PC-3 (cell line): Measurements from ENCODE around the gene PSMB7. TPM values are rescaled to one million over a fixed set of nuclear protein-coding genes. Genes with fewer than 3 reads are reported as not detected.

Source experiments
- ATAC-seq: fragments of 200-7000 bp; cut with Tn5 transposase; 2 replicates; pipeline ENCODE4 v1.9.1; 2020; ENCODE audit warnings: mild to moderate bottlenecking, moderate library complexity
- BruUV-seq: library from RNA; stranded (reverse); fragments of 400-500 nt; replicated peaks from 2 replicates; lab custom pipeline; 2021; lab: Mats Ljungman, UMichigan
- CTCF ChIA-PET: fragments of 300-600 bp; sonication (Branson Sonifier 250); formaldehyde crosslinking; loops from one replicate; lab custom pipeline; 2022; ENCODE audit warnings: antibody characterized with exemption; lab: Charles Lee
- POLR2A ChIA-PET: fragments of 300-600 bp; sonication (Branson Sonifier 250); formaldehyde crosslinking; loops from one replicate; lab custom pipeline; 2022; ENCODE audit warnings: antibody characterized with exemption; ENCODE audit not compliant: unreplicated experiment; lab: Charles Lee
- DNase-seq: peaks from one replicate; pipeline ENCODE4 v3.0.0-alpha.2; 2015
- H2AFZ ChIP-seq: fragments of 300-600 bp; sonication (generic); 2 replicates; pipeline ENCODE4 v1.6.0; 2016; ENCODE audit warnings: antibody characterized with exemption, low read length
- H3F3A ChIP-seq: fragments of 300-600 bp; sonication (generic); one replicate; pipeline ENCODE4 v1.6.0; 2017; ENCODE audit warnings: antibody characterized with exemption, low read length, control low read depth, mild to moderate bottlenecking; ENCODE audit not compliant: unreplicated experiment
- H3K27ac ChIP-seq: fragments of 300-600 bp; sonication (generic); 2 replicates; pipeline ENCODE4 v1.5.1; 2016; ENCODE audit warnings: mild to moderate bottlenecking, low read length
- H3K27me3 ChIP-seq: fragments of 300-600 bp; sonication (generic); 2 replicates; pipeline ENCODE4 v1.6.1; 2016; ENCODE audit warnings: low read length, mixed read lengths
- H3K36me3 ChIP-seq: fragments of 300-600 bp; sonication (generic); 2 replicates; pipeline ENCODE4 v1.6.1; 2016; ENCODE audit warnings: low read depth, mixed run types, low read length, mixed read lengths
- H3K4me1 ChIP-seq: fragments of 300-600 bp; sonication (generic); 2 replicates; pipeline ENCODE4 v1.5.1; 2016; ENCODE audit warnings: low read length; ENCODE audit not compliant: insufficient read depth
- H3K4me2 ChIP-seq: fragments of 300-600 bp; sonication (generic); 2 replicates; pipeline ENCODE4 v1.6.0; 2016; ENCODE audit warnings: low read length
- H3K4me3 ChIP-seq: fragments of 300-600 bp; sonication (generic); 2 replicates; pipeline ENCODE4 v1.5.1; 2016; ENCODE audit warnings: mild to moderate bottlenecking, low read length, mixed read lengths
- H3K79me2 ChIP-seq: fragments of 300-600 bp; sonication (generic); 2 replicates; pipeline ENCODE4 v1.6.1; 2017; ENCODE audit warnings: low read length, mixed read lengths
- H3K9ac ChIP-seq: fragments of 300-600 bp; sonication (generic); 2 replicates; pipeline ENCODE4 v1.6.0; 2016; ENCODE audit warnings: mild to moderate bottlenecking, low read length
- H3K9me2 ChIP-seq: fragments of 300-600 bp; sonication (generic); replicated peaks from 2 replicates; pipeline ENCODE4 v1.6.1; 2016; ENCODE audit warnings: mixed run types, low read length, mixed read lengths
- H3K9me3 ChIP-seq: fragments of 300-600 bp; sonication (generic); 2 replicates; pipeline ENCODE4 v1.6.1; 2016; ENCODE audit warnings: low read length, mixed read lengths
- H4K20me1 ChIP-seq: fragments of 300-600 bp; sonication (generic); 2 replicates; pipeline ENCODE4 v1.6.1; 2016; ENCODE audit warnings: low read length, mixed read lengths
- EZH2 ChIP-seq: fragments of 300-600 bp; sonication (generic); IDR thresholded peaks from one replicate; pipeline ENCODE4 v1.6.1; 2017; ENCODE audit warnings: antibody characterized with exemption, mild to moderate bottlenecking, low read length; ENCODE audit not compliant: unreplicated experiment
- EZH2phosphoT487 ChIP-seq: fragments of 300-600 bp; sonication (generic); IDR thresholded peaks from 2 replicates; pipeline ENCODE4 v1.6.1; 2018; ENCODE audit warnings: mild to moderate bottlenecking, antibody characterized with exemption, low read length, borderline replicate concordance
- intact Hi-C: fragments of 100-400 bp; cut with micrococcal nuclease; formaldehyde crosslinking; loops from 2 replicates; pipeline ENCODE4 v1.9.0; 2023
- total RNA-seq: library from RNA; depleted of rRNA; stranded (reverse); fragments of >200 nt; gene quantifications from 2 replicates; pipeline ENCODE4 v1.2.3, GENCODE V29; 2014
- TF ChIP-seq, protein P1 (sequence below): fragments of 300-600 bp; sonication (generic); conservative IDR thresholded peaks from 2 replicates; pipeline ENCODE4 v1.5.1; 2017; ENCODE audit warnings: antibody characterized with exemption, low read depth, mild to moderate bottlenecking, low read length

Gene PSMB7
- total RNA-seq, 1 experiment from 2014 or later, result 372 TPM

DNA sequence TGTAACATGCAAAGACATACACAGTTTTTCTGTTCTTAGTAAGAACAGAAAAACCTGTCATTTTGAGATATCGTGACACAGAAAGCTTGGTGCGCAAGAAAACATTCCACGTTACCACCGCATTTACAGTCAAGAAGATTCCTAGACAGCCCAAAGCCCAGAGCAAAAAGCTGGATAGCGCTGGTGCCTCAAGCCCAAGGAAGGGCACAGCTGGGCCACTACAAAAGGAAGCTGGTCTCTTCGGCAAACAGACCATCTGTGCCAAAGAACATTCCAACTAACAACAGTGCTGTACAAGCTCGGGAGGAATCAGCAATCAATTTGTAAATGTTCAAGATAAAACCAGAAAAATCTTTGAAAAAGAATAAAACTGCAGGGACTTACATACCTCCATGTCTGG is 31.0 kb downstream of the PSMB7 start:
- TF ChIP-seq, protein P1, sequence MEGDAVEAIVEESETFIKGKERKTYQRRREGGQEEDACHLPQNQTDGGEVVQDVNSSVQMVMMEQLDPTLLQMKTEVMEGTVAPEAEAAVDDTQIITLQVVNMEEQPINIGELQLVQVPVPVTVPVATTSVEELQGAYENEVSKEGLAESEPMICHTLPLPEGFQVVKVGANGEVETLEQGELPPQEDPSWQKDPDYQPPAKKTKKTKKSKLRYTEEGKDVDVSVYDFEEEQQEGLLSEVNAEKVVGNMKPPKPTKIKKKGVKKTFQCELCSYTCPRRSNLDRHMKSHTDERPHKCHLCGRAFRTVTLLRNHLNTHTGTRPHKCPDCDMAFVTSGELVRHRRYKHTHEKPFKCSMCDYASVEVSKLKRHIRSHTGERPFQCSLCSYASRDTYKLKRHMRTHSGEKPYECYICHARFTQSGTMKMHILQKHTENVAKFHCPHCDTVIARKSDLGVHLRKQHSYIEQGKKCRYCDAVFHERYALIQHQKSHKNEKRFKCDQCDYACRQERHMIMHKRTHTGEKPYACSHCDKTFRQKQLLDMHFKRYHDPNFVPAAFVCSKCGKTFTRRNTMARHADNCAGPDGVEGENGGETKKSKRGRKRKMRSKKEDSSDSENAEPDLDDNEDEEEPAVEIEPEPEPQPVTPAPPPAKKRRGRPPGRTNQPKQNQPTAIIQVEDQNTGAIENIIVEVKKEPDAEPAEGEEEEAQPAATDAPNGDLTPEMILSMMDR, result no peak
- no peak for TF ChIP-seq EZH2
- TF ChIP-seq EZH2phosphoT487, result no peak
- H3K27me3 ChIP-seq, result no peaks in the 10 kb centered on the region
- no peaks in the 10 kb centered on the region for H3K9me2 ChIP-seq
- no peak overlapping the region for H3K4me2 ChIP-seq
- no peaks in the 10 kb centered on the region for H3K9me3 ChIP-seq
- H4K20me1 ChIP-seq, result peaks cover 42% of the 10 kb centered on the region
- intact Hi-C loops, result no loop called here
- no peak overlapping the region for H3K27ac ChIP-seq
- no TSS peak for BruUV-seq
- no peak for ATAC-seq
- H2AFZ ChIP-seq, result no peak overlapping the region
- no peak overlapping the region for H3K4me3 ChIP-seq
- H3K79me2 ChIP-seq, result peaks cover 89% of the 10 kb centered on the region
- CTCF ChIA-PET, result no interaction called here
- POLR2A ChIA-PET, result no interaction called here
- no peaks in the 10 kb centered on the region for H3F3A ChIP-seq
- H3K9ac ChIP-seq, result no peak overlapping the region
- no peak for DNase-seq
- peaks cover 43% of the 10 kb centered on the region for H3K36me3 ChIP-seq
- peaks cover 5% of the 10 kb centered on the region; the same call in 1 of the 2 replicates for H3K4me1 ChIP-seq

DNA sequence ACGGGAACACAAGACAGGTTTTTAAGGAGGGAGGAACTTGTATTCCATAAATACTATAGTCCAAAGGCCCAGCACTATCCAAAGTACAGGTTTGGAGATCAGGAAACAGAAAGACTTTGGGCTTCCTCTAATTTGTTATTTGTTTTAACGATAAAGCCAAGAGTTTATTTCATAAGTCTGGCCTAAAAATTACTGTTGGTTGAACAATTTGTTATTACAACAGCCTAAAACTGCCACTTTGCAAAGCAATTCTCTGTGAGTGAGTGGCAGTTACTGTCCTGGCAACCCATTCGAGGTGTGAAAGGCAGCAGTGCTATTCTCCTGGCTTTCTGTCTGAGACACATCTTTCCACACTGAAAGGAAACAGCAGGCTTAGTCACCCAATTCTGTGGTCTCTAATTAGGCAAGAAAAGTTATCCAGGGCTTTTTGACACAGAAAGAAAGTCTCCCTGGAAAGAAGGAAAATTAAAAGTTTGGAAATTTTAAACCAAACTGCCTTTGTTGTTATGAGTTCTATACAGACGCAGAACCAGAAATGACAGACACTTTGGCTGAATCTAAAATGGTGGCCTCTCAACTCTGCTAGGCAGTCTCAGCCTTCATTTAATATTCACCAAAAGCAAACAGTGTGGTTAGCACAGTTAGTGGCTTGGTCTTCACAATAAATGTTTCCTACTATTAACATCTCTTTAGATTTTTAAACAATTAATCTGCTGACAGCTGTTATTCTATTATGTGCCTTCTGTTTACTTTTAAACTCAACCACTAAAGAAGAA is 33.9 kb downstream of the PSMB7 start:
- Histone ChIP-seq H3K27ac (no peak overlapping the region), H3K27me3 (no peaks in the 10 kb centered on the region), H3K36me3 (peaks cover 41% of the 10 kb centered on the region), H3K79me2 (peaks cover 89% of the 10 kb centered on the region), H4K20me1 (peaks cover 16% of the 10 kb centered on the region; the same call in 1 of the 2 replicates), H3F3A (no peaks in the 10 kb centered on the region), H3K9me2 (no peaks in the 10 kb centered on the region), H3K4me2 (no peak overlapping the region), H3K9ac (no peak overlapping the region), H2AFZ (no peak overlapping the region), H3K9me3 (no peaks in the 10 kb centered on the region), H3K4me1 (peaks cover 3% of the 10 kb centered on the region; the same call in 1 of the 2 replicates), H3K4me3 (no peak overlapping the region)
- CTCF ChIA-PET, result no interaction called here
- POLR2A ChIA-PET, result no interaction called here
- BruUV-seq, result no TSS peak
- no peak for ATAC-seq
- intact Hi-C loops, result no loop called here
- DNase-seq, result no peak
- TF ChIP-seq EZH2 (no peak), EZH2phosphoT487 (no peak)
- TF ChIP-seq, protein P1, result no peak
